Neuronal stem cell (in vitro differentiated cells): ENCODE measurements around the gene IVD.

Experiments
- DNase-seq: peaks from one replicate; pipeline ENCODE4 v3.0.0-alpha.2; 2013; ENCODE audit warnings: low spot score
- H2AFZ ChIP-seq: one replicate; pipeline ENCODE4 v1.6.1; 2013; ENCODE audit warnings: mild to moderate bottlenecking, low read length, inconsistent platforms
- H2AK5ac ChIP-seq: 2 replicates; pipeline ENCODE4 v1.6.1; 2013; ENCODE audit warnings: low read depth, mild to moderate bottlenecking, inconsistent platforms, low read length, moderate library complexity, mixed read lengths
- H2BK120ac ChIP-seq: 2 replicates; pipeline ENCODE4 v1.6.1; 2013; ENCODE audit warnings: low read depth, mild to moderate bottlenecking, inconsistent platforms, low read length, moderate library complexity, mixed read lengths
- H2BK12ac ChIP-seq: one replicate; pipeline ENCODE4 v1.6.1; 2013; ENCODE audit warnings: low read length, inconsistent platforms
- H2BK15ac ChIP-seq: 2 replicates; pipeline ENCODE4 v1.6.1; 2013; ENCODE audit warnings: mild to moderate bottlenecking, low read length, inconsistent platforms, mixed read lengths
- H2BK5ac ChIP-seq: one replicate; pipeline ENCODE4 v1.6.1; 2013; ENCODE audit warnings: inconsistent platforms, mild to moderate bottlenecking, low read length, moderate library complexity
- H3K14ac ChIP-seq: one replicate; pipeline ENCODE4 v1.6.1; 2013; ENCODE audit warnings: low read length, inconsistent platforms
- H3K18ac ChIP-seq: 2 replicates; pipeline ENCODE4 v1.6.1; 2013; ENCODE audit warnings: low read length, inconsistent platforms
- H3K23ac ChIP-seq: 2 replicates; pipeline ENCODE4 v1.6.1; 2013; ENCODE audit warnings: low read depth, mild to moderate bottlenecking, mixed read lengths, low read length, inconsistent platforms; ENCODE audit not compliant: poor library complexity
- H3K27ac ChIP-seq: replicated peaks from 3 replicates; pipeline ENCODE4 v1.5.1; 2013; ENCODE audit warnings: low read length, inconsistent platforms
- H3K27me3 ChIP-seq, 3 experiments: 2 replicates each; pipeline ENCODE4 v1.6.1; 2013; ENCODE audit warnings: low read length in 3 of 3, mild to moderate bottlenecking in 2 of 3, inconsistent platforms in 1 of 3, low read depth in 1 of 3, mixed read lengths in 1 of 3, moderate library complexity in 1 of 3; ENCODE audit not compliant: control insufficient read depth in 3 of 3, insufficient read depth in 3 of 3
- H3K36me3 ChIP-seq, 2 donors: replicated peaks in 1 of 2; 2 replicates each; pipeline ENCODE4 v1.6.1; 2013; ENCODE audit warnings: low read length in 2 of 2; ENCODE audit not compliant: control insufficient read depth in 2 of 2, insufficient read depth in 2 of 2
- H3K4ac ChIP-seq: 2 replicates; pipeline ENCODE4 v1.6.1; 2013; ENCODE audit warnings: inconsistent platforms, mild to moderate bottlenecking, low read length, moderate library complexity
- H3K4me1 ChIP-seq, 2 donors: 1 replicate in 1 of 2; 2 replicates in 1 of 2; pipeline ENCODE4 v1.6.1; 2013; ENCODE audit warnings: low read length in 2 of 2, low read depth in 1 of 2; ENCODE audit not compliant: control insufficient read depth in 2 of 2, insufficient read depth in 1 of 2
- H3K4me2 ChIP-seq: one replicate; pipeline ENCODE4 v1.6.1; 2013; ENCODE audit warnings: mild to moderate bottlenecking, low read length, inconsistent platforms; ENCODE audit not compliant: insufficient read depth, poor library complexity, severe bottlenecking
- H3K4me3 ChIP-seq, 2 donors: 2 replicates each; pipeline ENCODE4 v1.5.1; 2013; ENCODE audit warnings: low read length in 2 of 2, mild to moderate bottlenecking in 2 of 2, inconsistent platforms in 1 of 2, moderate library complexity in 1 of 2
- H3K79me1 ChIP-seq: one replicate; pipeline ENCODE4 v1.6.1; 2013; ENCODE audit warnings: low read depth, mild to moderate bottlenecking, inconsistent platforms, low read length, moderate library complexity
- H3K9ac ChIP-seq: one replicate; pipeline ENCODE4 v1.6.1; 2013; ENCODE audit warnings: mild to moderate bottlenecking, low read depth, low read length, inconsistent platforms; ENCODE audit not compliant: poor library complexity
- H3K9me3 ChIP-seq, 2 donors: replicated peaks in 1 of 2; 2 replicates each; pipeline versions ENCODE3 to v1.6.1; 2013; ENCODE audit warnings: low read length in 2 of 2, mild to moderate bottlenecking in 2 of 2, inconsistent platforms in 1 of 2, low read depth in 1 of 2, mixed read lengths in 1 of 2, moderate library complexity in 1 of 2; ENCODE audit not compliant: control insufficient read depth in 2 of 2, insufficient read depth in 1 of 2
- H4K8ac ChIP-seq: one replicate; pipeline ENCODE4 v1.6.1; 2013; ENCODE audit warnings: low read depth, mild to moderate bottlenecking, inconsistent platforms, low read length, moderate library complexity
- H4K91ac ChIP-seq: one replicate; pipeline ENCODE4 v1.6.1; 2013; ENCODE audit warnings: low read length, low read depth, mild to moderate bottlenecking, inconsistent platforms; ENCODE audit not compliant: poor library complexity
- WGBS, 2 donors: extraction: QIAGEN DNeasy Blood & Tissue Kit; methylation state at CpG; one replicate each; pipeline ENCODE4 v1.1.7; 2013; ENCODE audit warnings: missing lambda C conversion rate in 2 of 2, mixed read lengths in 1 of 2; ENCODE audit not compliant: insufficient read length in 2 of 2, insufficient replicate concordance in 1 of 2; ENCODE audit errors: extremely low coverage in 2 of 2; 5-methylcytosine and 5-hydroxymethylcytosine counted together

The IVD gene

DNA sequence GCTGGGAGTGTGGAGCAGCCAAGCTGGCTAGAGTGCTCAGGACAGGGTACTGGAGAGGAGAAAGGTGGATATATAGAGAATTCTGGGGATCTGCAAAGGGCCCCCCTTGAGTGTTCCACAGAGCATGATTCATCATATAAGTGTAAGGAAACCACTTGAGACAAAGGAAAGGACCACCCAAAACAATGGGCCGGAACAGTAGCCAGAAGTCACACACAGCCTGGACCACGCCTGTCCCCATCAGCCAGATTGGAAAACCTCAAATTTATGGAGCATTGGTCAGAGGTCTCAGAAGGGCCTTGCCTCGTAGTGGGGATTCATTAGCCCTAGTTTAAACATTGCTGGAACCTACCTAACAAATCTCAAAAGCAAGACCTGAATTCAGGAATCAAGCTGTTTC, 28.0 kb upstream of the IVD start:
- no peak for DNase-seq
- Histone ChIP-seq H2BK12ac (no peak overlapping the region), H4K8ac (no peak overlapping the region), H3K9me3 (no peaks in the 10 kb centered on the region), H3K23ac (no peak overlapping the region), H2AK5ac (no peak overlapping the region), H3K14ac (no peak overlapping the region), H4K91ac (no peak overlapping the region), H3K27ac (no peak overlapping the region), H2BK5ac (no peak overlapping the region), H3K27me3 (peaks cover 0 to 7% (median 0%) of the 10 kb centered on the region in 3 experiments), H3K4me3 (no peak overlapping the region), H3K4me2 (no peak overlapping the region), H2AFZ (no peak overlapping the region), H3K36me3 (no peaks in the 10 kb centered on the region), H3K9ac (no peak overlapping the region), H2BK15ac (no peak overlapping the region), H2BK120ac (no peak overlapping the region), H3K79me1 (no peaks in the 10 kb centered on the region), H3K18ac (no peak overlapping the region), H3K4ac (no peak overlapping the region), H3K4me1 (peaks cover 0 to 3% of the 10 kb centered on the region in 2 donors)
- WGBS, 2 donors, result no CpG with 5 or more reads among the region's 3 CpGs

DNA sequence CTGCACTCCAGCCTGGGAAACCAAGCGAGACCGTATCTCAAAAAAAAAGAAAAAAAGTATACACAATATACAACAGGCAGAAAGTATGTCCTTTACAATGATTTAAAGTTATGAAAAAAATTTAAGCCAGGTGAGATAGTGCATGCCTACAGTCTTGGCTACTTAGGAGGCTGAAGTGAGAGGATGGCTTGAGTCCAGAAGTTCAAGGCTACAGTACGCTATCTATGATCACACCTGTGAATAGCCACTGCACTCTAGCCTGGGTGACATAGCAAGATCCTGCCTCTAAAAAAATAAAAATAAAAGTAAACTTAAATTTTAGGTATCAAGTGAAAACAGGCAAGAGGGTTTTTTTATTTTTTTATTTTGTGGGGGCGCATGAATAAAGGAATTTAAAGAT, 26.2 kb upstream of the IVD start:
- H3K4me3 ChIP-seq, result no peak overlapping the region
- H3K4me2 ChIP-seq, result no peak overlapping the region
- H2BK120ac ChIP-seq, result no peak overlapping the region
- no peaks in the 10 kb centered on the region for H3K9me3 ChIP-seq
- no peak overlapping the region for H3K4ac ChIP-seq
- no peak overlapping the region for H3K9ac ChIP-seq
- H3K4me1 ChIP-seq, result peaks cover 0 to 2% of the 10 kb centered on the region in 2 donors
- H3K36me3 ChIP-seq, result peaks cover 0 to 2% of the 10 kb centered on the region in 2 donors
- no peak overlapping the region for H4K8ac ChIP-seq
- no peak overlapping the region for H3K18ac ChIP-seq
- DNase-seq, result no peak
- no peak overlapping the region for H2BK15ac ChIP-seq
- no peak overlapping the region for H3K23ac ChIP-seq
- no peak overlapping the region for H2AFZ ChIP-seq
- H2BK5ac ChIP-seq, result no peak overlapping the region
- H2BK12ac ChIP-seq, result no peak overlapping the region
- H3K14ac ChIP-seq, result no peak overlapping the region
- no CpG with 5 or more reads among the region's 4 CpGs for WGBS, 2 donors
- H3K79me1 ChIP-seq, result peaks cover 5% of the 10 kb centered on the region
- H3K27me3 ChIP-seq, result peaks cover 0 to 4% (median 0%) of the 10 kb centered on the region in 3 experiments
- H2AK5ac ChIP-seq, result no peak overlapping the region
- H3K27ac ChIP-seq, result no peak overlapping the region
- H4K91ac ChIP-seq, result no peak overlapping the region

DNA sequence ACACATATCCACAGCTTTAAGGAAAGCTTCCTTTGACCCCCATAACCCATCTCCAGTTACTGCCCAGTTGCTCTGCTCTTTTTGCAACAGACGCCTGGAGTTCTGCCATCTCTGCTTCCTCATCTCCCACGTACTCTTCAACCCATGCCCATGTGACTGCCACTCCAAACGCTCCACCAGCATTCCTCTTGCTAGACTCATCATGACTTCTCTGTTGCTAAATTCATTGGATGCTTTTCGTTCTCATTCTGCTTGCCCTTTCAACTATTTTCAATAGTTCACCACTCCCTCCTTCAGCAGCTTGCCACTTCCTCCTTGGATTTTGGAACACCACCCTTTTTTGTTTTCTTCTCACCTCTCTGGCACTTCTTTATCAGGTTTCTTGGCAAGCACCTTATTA, 25.7 kb upstream of the IVD start:
- no peak overlapping the region for H2BK12ac ChIP-seq
- WGBS, 2 donors, result no CpG with 5 or more reads among the region's 4 CpGs
- no peak overlapping the region for H2AFZ ChIP-seq
- H3K27me3 ChIP-seq, result peaks cover 0 to 4% (median 0%) of the 10 kb centered on the region in 3 experiments
- no peak overlapping the region for H3K14ac ChIP-seq
- no peak for DNase-seq
- H3K18ac ChIP-seq, result no peak overlapping the region
- no peak overlapping the region for H3K4ac ChIP-seq
- H3K4me1 ChIP-seq, result peaks cover 0 to 2% of the 10 kb centered on the region in 2 donors
- no peak overlapping the region for H2BK120ac ChIP-seq
- no peak overlapping the region for H3K27ac ChIP-seq
- H2AK5ac ChIP-seq, result no peak overlapping the region
- H3K4me3 ChIP-seq, result no peak overlapping the region
- H3K36me3 ChIP-seq, result peaks cover 0 to 7% of the 10 kb centered on the region in 2 donors
- H4K91ac ChIP-seq, result no peak overlapping the region
- H3K23ac ChIP-seq, result no peak overlapping the region
- no peak overlapping the region for H3K9ac ChIP-seq
- no peak overlapping the region for H4K8ac ChIP-seq
- H2BK15ac ChIP-seq, result no peak overlapping the region
- no peak overlapping the region for H3K4me2 ChIP-seq
- H3K9me3 ChIP-seq, result no peaks in the 10 kb centered on the region
- H3K79me1 ChIP-seq, result peaks cover 5% of the 10 kb centered on the region
- no peak overlapping the region for H2BK5ac ChIP-seq

DNA sequence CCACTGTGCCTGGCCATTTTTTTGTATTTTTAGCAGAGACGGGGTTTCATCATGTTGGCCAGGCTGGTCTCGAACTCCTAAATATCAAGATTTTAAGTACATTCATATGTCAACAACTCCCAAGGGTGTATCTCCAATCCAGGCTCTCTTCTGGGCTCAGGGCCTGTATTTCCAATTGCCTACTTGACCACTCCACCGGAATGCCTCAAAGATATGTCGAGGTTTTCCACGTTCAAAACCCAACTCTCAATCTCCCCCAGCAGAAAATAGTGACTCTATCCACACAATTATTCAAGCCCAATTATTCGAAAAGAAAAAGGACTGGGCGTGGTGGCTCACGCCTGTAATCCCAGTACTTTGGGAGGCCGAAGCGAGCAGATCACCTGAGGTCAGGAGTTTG, 25.0 kb upstream of the IVD start:
- no peak overlapping the region for H3K4me2 ChIP-seq
- H4K8ac ChIP-seq, result no peak overlapping the region
- no CpG with 5 or more reads among the region's 10 CpGs for WGBS, 2 donors
- H2BK12ac ChIP-seq, result no peak overlapping the region
- peaks cover 0 to 2% (median 0%) of the 10 kb centered on the region in 3 experiments for H3K27me3 ChIP-seq
- H3K4me1 ChIP-seq, result peaks cover 0 to 2% of the 10 kb centered on the region in 2 donors
- peaks cover 8% of the 10 kb centered on the region for H3K79me1 ChIP-seq
- H3K4me3 ChIP-seq, result no peak overlapping the region
- no peak overlapping the region for H3K18ac ChIP-seq
- no peak overlapping the region for H2BK15ac ChIP-seq
- no peak overlapping the region for H4K91ac ChIP-seq
- H3K14ac ChIP-seq, result no peak overlapping the region
- H2BK5ac ChIP-seq, result no peak overlapping the region
- DNase-seq, result no peak
- no peaks in the 10 kb centered on the region for H3K9me3 ChIP-seq
- peaks cover 2 to 15% of the 10 kb centered on the region in 2 donors for H3K36me3 ChIP-seq
- H2AK5ac ChIP-seq, result no peak overlapping the region
- H3K4ac ChIP-seq, result no peak overlapping the region
- H2BK120ac ChIP-seq, result no peak overlapping the region
- H2AFZ ChIP-seq, result no peak overlapping the region
- H3K9ac ChIP-seq, result no peak overlapping the region
- H3K27ac ChIP-seq, result no peak overlapping the region
- no peak overlapping the region for H3K23ac ChIP-seq
